Activated T-cell treated with anti-CD3 and anti-CD28 coated beads, Interleukin-2, amount 50 U/mL, for 72 hours (primary cell): ENCODE measurements around the gene ZDHHC11. TPM values are rescaled to one million over a fixed set of nuclear protein-coding genes. Genes with fewer than 3 reads are reported as not detected.
A peak's percentile ranks its signal among the peaks of the same experiment; 100 is the strongest.
"Not testable (repeated sequence)": the region's sequence is repeated elsewhere in the genome, so short reads cannot be mapped to it uniquely, and the experiment has no call there.

ENCODE experiments used
- ATAC-seq, 2 donors: fragments of 150-1000 bp; cut with Tn5 transposase; replicated peaks in 1 of 2; 2 replicates each; pipeline ENCODE4 v1.10.0; 2021; ENCODE audit warnings: moderate library complexity in 2 of 2, mild to moderate bottlenecking in 1 of 2
- DNase-seq, 2 donors: peaks; one replicate each; pipeline ENCODE4 v3.0.0; 2021 to 2022; ENCODE audit warnings: mixed read lengths in 1 of 2
- H3K27ac Mint-ChIP-seq: one replicate; pipeline ENCODE4 v1.8.0; 2022; ENCODE audit warnings: mild to moderate bottlenecking, moderate library complexity, mixed read lengths
- H3K27me3 Mint-ChIP-seq: one replicate; pipeline ENCODE4 v1.8.0; 2022; ENCODE audit warnings: low read depth, mixed read lengths
- H3K36me3 Mint-ChIP-seq, 2 donors: one replicate each; pipeline ENCODE4 v1.8.0; 2022; ENCODE audit warnings: mixed read lengths in 2 of 2, mild to moderate bottlenecking in 1 of 2; ENCODE audit not compliant: insufficient read depth in 2 of 2
- H3K4me1 Mint-ChIP-seq: one replicate; pipeline ENCODE4 v1.8.0; 2022; ENCODE audit warnings: low read depth, mixed read lengths
- H3K4me3 Mint-ChIP-seq, 2 donors: one replicate each; pipeline ENCODE4 v1.8.0; 2022; ENCODE audit warnings: mild to moderate bottlenecking in 2 of 2, mixed read lengths in 2 of 2, moderate library complexity in 2 of 2
- H3K9me3 Mint-ChIP-seq, 2 donors: one replicate each; pipeline ENCODE4 v1.8.0; 2022; ENCODE audit warnings: mixed read lengths in 2 of 2
- total RNA-seq, 2 donors: library from RNA; stranded (reverse); gene quantifications; one replicate each; pipeline ENCODE4 v1.2.3, GENCODE V29; 2022

ZDHHC11 gene
- total RNA-seq, 2 donors from 2014 or later = 28.3 to 29.5 TPM

- H3K36me3 Mint-ChIP-seq = no peaks in the 10 kb centered on the region
- no peak for DNase-seq
- no peaks in the 10 kb centered on the region for H3K9me3 Mint-ChIP-seq
- ATAC-seq = no peak
- peaks cover 5% of the 10 kb centered on the region for H3K4me1 Mint-ChIP-seq
- no peak overlapping the region for H3K27ac Mint-ChIP-seq
- H3K4me3 Mint-ChIP-seq = no peak overlapping the region
- peaks cover 13% of the 10 kb centered on the region for H3K27me3 Mint-ChIP-seq
These were observed 767 bp upstream of the ZDHHC11 start for GRCh38 chr5:851553-851952.

GRCh38 chr5:851076-851475, 290 bp upstream of the ZDHHC11 start:
- no peak overlapping the region for H3K27ac Mint-ChIP-seq
- no peak overlapping the region for H3K4me3 Mint-ChIP-seq
- no peaks in the 10 kb centered on the region for H3K36me3 Mint-ChIP-seq
- DNase-seq = no peak
- no peak for ATAC-seq
- peaks cover 8% of the 10 kb centered on the region for H3K4me1 Mint-ChIP-seq
- no peaks in the 10 kb centered on the region for H3K9me3 Mint-ChIP-seq
- H3K27me3 Mint-ChIP-seq = peaks cover 13% of the 10 kb centered on the region

- Mint-ChIP-seq H3K27ac (no peak overlapping the region), H3K4me3 (no peak overlapping the region), H3K27me3 (peaks cover 13% of the 10 kb centered on the region), H3K4me1 (peaks cover 8% of the 10 kb centered on the region), H3K36me3 (no peaks in the 10 kb centered on the region), H3K9me3 (no peaks in the 10 kb centered on the region)
- DNase-seq = no peak
- no peak for ATAC-seq
These were observed 1.0 kb downstream of the ZDHHC11 start for GRCh38 chr5:849651-850301.

GRCh38 chr5:848671-849111, 2.1 kb downstream of the ZDHHC11 start:
- Mint-ChIP-seq H3K4me3 (no peak overlapping the region), H3K27me3 (peaks cover 13% of the 10 kb centered on the region), H3K36me3 (no peaks in the 10 kb centered on the region), H3K9me3 (no peaks in the 10 kb centered on the region), H3K27ac (no peak overlapping the region), H3K4me1 (peaks cover 8% of the 10 kb centered on the region)
- DNase-seq (no peak), ATAC-seq (no peak)

- H3K9me3 Mint-ChIP-seq, DNase-seq, H3K4me1 Mint-ChIP-seq, H3K4me3 Mint-ChIP-seq, H3K36me3 Mint-ChIP-seq, ATAC-seq, H3K27ac Mint-ChIP-seq: not testable (repeated sequence)
- H3K27me3 Mint-ChIP-seq = peaks cover 13% of the 10 kb centered on the region
These were observed 3.0 kb downstream of the ZDHHC11 start for GRCh38 chr5:847736-848135.

GRCh38 chr5:847212-847611, 3.6 kb downstream of the ZDHHC11 start:
- H3K9me3 Mint-ChIP-seq, H3K27me3 Mint-ChIP-seq, DNase-seq, H3K4me3 Mint-ChIP-seq, H3K4me1 Mint-ChIP-seq, H3K36me3 Mint-ChIP-seq, ATAC-seq, H3K27ac Mint-ChIP-seq: not testable (repeated sequence)

GRCh38 chr5:846602-847091, 4.1 kb downstream of the ZDHHC11 start:
- H3K36me3 Mint-ChIP-seq = not testable (repeated sequence)
- peak; percentile 54 to 65 for DNase-seq

GRCh38 chr5:845676-846601, 4.8 kb downstream of the ZDHHC11 start:
- not testable (repeated sequence) for H3K27ac Mint-ChIP-seq, H3K9me3 Mint-ChIP-seq, H3K36me3 Mint-ChIP-seq, H3K27me3 Mint-ChIP-seq, H3K4me1 Mint-ChIP-seq, DNase-seq, H3K4me3 Mint-ChIP-seq
- ATAC-seq = peak in 1 of 2 donors; percentile 62

More at GRCh38 chr5:846602-847091, 4.1 kb downstream of the ZDHHC11 start:
- not testable (repeated sequence) for H3K27me3 Mint-ChIP-seq, H3K4me3 Mint-ChIP-seq, H3K4me1 Mint-ChIP-seq, H3K9me3 Mint-ChIP-seq, H3K27ac Mint-ChIP-seq
- peak; percentile 64 to 69 for ATAC-seq

- H3K27me3 Mint-ChIP-seq, H3K9me3 Mint-ChIP-seq, H3K27ac Mint-ChIP-seq, DNase-seq, H3K4me3 Mint-ChIP-seq, H3K36me3 Mint-ChIP-seq, H3K4me1 Mint-ChIP-seq, ATAC-seq: not testable (repeated sequence)
These were observed 5.6 kb downstream of the ZDHHC11 start for GRCh38 chr5:845031-845675.

- not testable (repeated sequence) for H3K36me3 Mint-ChIP-seq, H3K9me3 Mint-ChIP-seq, ATAC-seq, H3K27ac Mint-ChIP-seq, H3K4me3 Mint-ChIP-seq, H3K27me3 Mint-ChIP-seq, DNase-seq, H3K4me1 Mint-ChIP-seq
These were observed 6.4 kb downstream of the ZDHHC11 start for GRCh38 chr5:844426-844825.

GRCh38 chr5:843926-844325, 6.9 kb downstream of the ZDHHC11 start:
- not testable (repeated sequence) for DNase-seq, H3K9me3 Mint-ChIP-seq, H3K27me3 Mint-ChIP-seq, H3K4me1 Mint-ChIP-seq, H3K27ac Mint-ChIP-seq, H3K4me3 Mint-ChIP-seq, H3K36me3 Mint-ChIP-seq, ATAC-seq

- DNase-seq, H3K27ac Mint-ChIP-seq, H3K4me3 Mint-ChIP-seq, H3K27me3 Mint-ChIP-seq, H3K36me3 Mint-ChIP-seq, ATAC-seq, H3K4me1 Mint-ChIP-seq, H3K9me3 Mint-ChIP-seq: not testable (repeated sequence)
These were observed 7.4 kb downstream of the ZDHHC11 start for GRCh38 chr5:843371-843770.
